PC-3 (cell line): ENCODE data around the gene IFNA5. TPM values are rescaled to one million over a fixed set of nuclear protein-coding genes. Genes with fewer than 3 reads are reported as not detected.

Source experiments
- ATAC-seq: fragments of 200-7000 bp; cut with Tn5 transposase; 2 replicates; pipeline ENCODE4 v1.9.1; 2020; ENCODE audit warnings: mild to moderate bottlenecking, moderate library complexity
- BruUV-seq: library from RNA; stranded (reverse); fragments of 400-500 nt; replicated peaks from 2 replicates; lab custom pipeline; 2021; lab: Mats Ljungman, UMichigan
- CTCF ChIA-PET: fragments of 300-600 bp; sonication (Branson Sonifier 250); formaldehyde crosslinking; loops from one replicate; lab custom pipeline; 2022; ENCODE audit warnings: antibody characterized with exemption; lab: Charles Lee
- POLR2A ChIA-PET: fragments of 300-600 bp; sonication (Branson Sonifier 250); formaldehyde crosslinking; loops from one replicate; lab custom pipeline; 2022; ENCODE audit warnings: antibody characterized with exemption; ENCODE audit not compliant: unreplicated experiment; lab: Charles Lee
- DNase-seq: peaks from one replicate; pipeline ENCODE4 v3.0.0-alpha.2; 2015
- H2AFZ ChIP-seq: fragments of 300-600 bp; sonication (generic); 2 replicates; pipeline ENCODE4 v1.6.0; 2016; ENCODE audit warnings: antibody characterized with exemption, low read length
- H3F3A ChIP-seq: fragments of 300-600 bp; sonication (generic); one replicate; pipeline ENCODE4 v1.6.0; 2017; ENCODE audit warnings: antibody characterized with exemption, low read length, control low read depth, mild to moderate bottlenecking; ENCODE audit not compliant: unreplicated experiment
- H3K27ac ChIP-seq: fragments of 300-600 bp; sonication (generic); 2 replicates; pipeline ENCODE4 v1.5.1; 2016; ENCODE audit warnings: mild to moderate bottlenecking, low read length
- H3K27me3 ChIP-seq: fragments of 300-600 bp; sonication (generic); 2 replicates; pipeline ENCODE4 v1.6.1; 2016; ENCODE audit warnings: low read length, mixed read lengths
- H3K36me3 ChIP-seq: fragments of 300-600 bp; sonication (generic); 2 replicates; pipeline ENCODE4 v1.6.1; 2016; ENCODE audit warnings: low read depth, mixed run types, low read length, mixed read lengths
- H3K4me1 ChIP-seq: fragments of 300-600 bp; sonication (generic); 2 replicates; pipeline ENCODE4 v1.5.1; 2016; ENCODE audit warnings: low read length; ENCODE audit not compliant: insufficient read depth
- H3K4me2 ChIP-seq: fragments of 300-600 bp; sonication (generic); 2 replicates; pipeline ENCODE4 v1.6.0; 2016; ENCODE audit warnings: low read length
- H3K4me3 ChIP-seq: fragments of 300-600 bp; sonication (generic); 2 replicates; pipeline ENCODE4 v1.5.1; 2016; ENCODE audit warnings: mild to moderate bottlenecking, low read length, mixed read lengths
- H3K79me2 ChIP-seq: fragments of 300-600 bp; sonication (generic); 2 replicates; pipeline ENCODE4 v1.6.1; 2017; ENCODE audit warnings: low read length, mixed read lengths
- H3K9ac ChIP-seq: fragments of 300-600 bp; sonication (generic); 2 replicates; pipeline ENCODE4 v1.6.0; 2016; ENCODE audit warnings: mild to moderate bottlenecking, low read length
- H3K9me2 ChIP-seq: fragments of 300-600 bp; sonication (generic); replicated peaks from 2 replicates; pipeline ENCODE4 v1.6.1; 2016; ENCODE audit warnings: mixed run types, low read length, mixed read lengths
- H3K9me3 ChIP-seq: fragments of 300-600 bp; sonication (generic); 2 replicates; pipeline ENCODE4 v1.6.1; 2016; ENCODE audit warnings: low read length, mixed read lengths
- H4K20me1 ChIP-seq: fragments of 300-600 bp; sonication (generic); 2 replicates; pipeline ENCODE4 v1.6.1; 2016; ENCODE audit warnings: low read length, mixed read lengths
- CTCF ChIP-seq: fragments of 300-600 bp; sonication (generic); conservative IDR thresholded peaks from 2 replicates; pipeline ENCODE4 v1.5.1; 2017; ENCODE audit warnings: antibody characterized with exemption, low read depth, mild to moderate bottlenecking, low read length
- EZH2 ChIP-seq: fragments of 300-600 bp; sonication (generic); IDR thresholded peaks from one replicate; pipeline ENCODE4 v1.6.1; 2017; ENCODE audit warnings: antibody characterized with exemption, mild to moderate bottlenecking, low read length; ENCODE audit not compliant: unreplicated experiment
- EZH2phosphoT487 ChIP-seq: fragments of 300-600 bp; sonication (generic); IDR thresholded peaks from 2 replicates; pipeline ENCODE4 v1.6.1; 2018; ENCODE audit warnings: mild to moderate bottlenecking, antibody characterized with exemption, low read length, borderline replicate concordance
- intact Hi-C: fragments of 100-400 bp; cut with micrococcal nuclease; formaldehyde crosslinking; loops from 2 replicates; pipeline ENCODE4 v1.9.0; 2023
- total RNA-seq: library from RNA; depleted of rRNA; stranded (reverse); fragments of >200 nt; gene quantifications from 2 replicates; pipeline ENCODE4 v1.2.3, GENCODE V29; 2014

Gene IFNA5
- total RNA-seq, 1 experiment from 2014 or later = not detected

- H3K9ac ChIP-seq = no peak overlapping the region
- ChIA-PET POLR2A (no interaction called here), CTCF (no interaction called here)
- no peaks in the 10 kb centered on the region for H3K4me1 ChIP-seq
- intact Hi-C loops = no loop called here
- no peaks in the 10 kb centered on the region for H3K36me3 ChIP-seq
- no peaks in the 10 kb centered on the region for H3F3A ChIP-seq
- H2AFZ ChIP-seq = no peak overlapping the region
- no peaks in the 10 kb centered on the region for H3K9me2 ChIP-seq
- no peaks in the 10 kb centered on the region for H3K9me3 ChIP-seq
- no peaks in the 10 kb centered on the region for H3K27me3 ChIP-seq
- no peaks in the 10 kb centered on the region for H4K20me1 ChIP-seq
- no peak overlapping the region for H3K4me2 ChIP-seq
- H3K79me2 ChIP-seq = no peaks in the 10 kb centered on the region
- DNase-seq = no peak
- ATAC-seq = no peak
- no TSS peak for BruUV-seq
- no peak for TF ChIP-seq CTCF
- TF ChIP-seq EZH2 = no peak
- TF ChIP-seq EZH2phosphoT487 = no peak
- no peak overlapping the region for H3K27ac ChIP-seq
- H3K4me3 ChIP-seq = no peak overlapping the region
Measured at GRCh38 chr9:21316032-21316842, 11.1 kb upstream of the IFNA5 start.

GRCh38 chr9:21314152-21314551, 9.0 kb upstream of the IFNA5 start:
- H3K27ac ChIP-seq = no peak overlapping the region
- H3K9me2 ChIP-seq = no peaks in the 10 kb centered on the region
- ATAC-seq = no peak
- H4K20me1 ChIP-seq = no peaks in the 10 kb centered on the region
- no TSS peak for BruUV-seq
- H3K36me3 ChIP-seq = no peaks in the 10 kb centered on the region
- H3K9me3 ChIP-seq = no peaks in the 10 kb centered on the region
- TF ChIP-seq EZH2 (no peak), EZH2phosphoT487 (no peak), CTCF (no peak)
- H3K27me3 ChIP-seq = peaks cover 6% of the 10 kb centered on the region; the same call in 1 of the 2 replicates
- no peaks in the 10 kb centered on the region for H3K79me2 ChIP-seq
- H3K9ac ChIP-seq = no peak overlapping the region
- intact Hi-C loops = no loop called here
- DNase-seq = no peak
- ChIA-PET CTCF (no interaction called here), POLR2A (no interaction called here)
- no peak overlapping the region for H3K4me3 ChIP-seq
- no peak overlapping the region for H2AFZ ChIP-seq
- H3K4me1 ChIP-seq = no peaks in the 10 kb centered on the region
- H3K4me2 ChIP-seq = no peak overlapping the region
- no peaks in the 10 kb centered on the region for H3F3A ChIP-seq

GRCh38 chr9:21311889-21312288, 6.8 kb upstream of the IFNA5 start:
- no TSS peak for BruUV-seq
- CTCF ChIA-PET = interaction anchor here (0.5 kb wide), 1 partner anchor 75 kb away, joined by 4 read pairs; no protein-coding TSS in a partner anchor
- Histone ChIP-seq H3K27me3 (peaks cover 27% of the 10 kb centered on the region), H3K9me3 (no peaks in the 10 kb centered on the region), H3K4me1 (no peaks in the 10 kb centered on the region), H3K4me2 (no peak overlapping the region), H3K9me2 (no peaks in the 10 kb centered on the region), H2AFZ (no peak overlapping the region), H3K4me3 (no peak overlapping the region), H4K20me1 (no peaks in the 10 kb centered on the region), H3K9ac (no peak overlapping the region), H3K36me3 (no peaks in the 10 kb centered on the region), H3K79me2 (no peaks in the 10 kb centered on the region), H3F3A (no peaks in the 10 kb centered on the region), H3K27ac (no peak overlapping the region)
- TF ChIP-seq EZH2 = no peak
- TF ChIP-seq CTCF = no peak
- no peak for TF ChIP-seq EZH2phosphoT487
- intact Hi-C loops = no loop called here
- DNase-seq = no peak
- no peak for ATAC-seq
- POLR2A ChIA-PET = no interaction called here
